K562 (cell line): ENCODE measurements around the gene MAPKAPK2. TPM values are rescaled to one million over a fixed set of nuclear protein-coding genes. Genes with fewer than 3 reads are reported as not detected.
A peak's percentile ranks its signal among the peaks of the same experiment; 100 is the strongest.

Experiments
- ATF3 ChIP-seq, 2 experiments: fragments of 450-650 bp in 1 of 2; sonication (generic) in 1 of 2; formaldehyde crosslinking in 1 of 2; IDR thresholded peaks in 1 of 2; conservative IDR thresholded peaks in 1 of 2; 2 replicates each; pipeline versions ENCODE4 v1.6.1 to v1.8.1; 2016 to 2023; ENCODE audit warnings: mild to moderate bottlenecking in 2 of 2, moderate library complexity in 2 of 2, inconsistent platforms in 1 of 2, missing genetic modification reagents in 1 of 2
- BRD9 ChIP-seq: fragments of 450-650 bp; IDR thresholded peaks from 2 replicates; pipeline ENCODE4 v1.6.1; 2018; ENCODE audit warnings: low read depth; ENCODE audit not compliant: partially characterized antibody
- CREBBP ChIP-seq: IDR thresholded peaks from one replicate; pipeline ENCODE4 v1.6.1; 2012; ENCODE audit warnings: low read depth, mild to moderate bottlenecking, control low read depth, inconsistent platforms, low read length
- CREM ChIP-seq: IDR thresholded peaks from 2 replicates; pipeline ENCODE4 v1.6.1; 2014; ENCODE audit warnings: antibody characterized with exemption, low read depth
- DMBX1 ChIP-seq: fragments of 250-450 bp; sonication (Bioruptor Pico); IDR thresholded peaks from 2 replicates; pipeline ENCODE4 v1.8.0; 2022; ENCODE audit warnings: inconsistent platforms, mild to moderate bottlenecking, moderate library complexity, borderline replicate concordance
- EGR1 ChIP-seq: fragments of 450-650 bp; conservative IDR thresholded peaks from 2 replicates; pipeline ENCODE4 v1.6.1; 2017; ENCODE audit warnings: mild to moderate bottlenecking
- EHMT2 ChIP-seq: fragments of 450-650 bp; IDR thresholded peaks from 2 replicates; pipeline ENCODE4 v1.6.1; 2018; ENCODE audit warnings: antibody characterized with exemption
- HDAC1 ChIP-seq, 2 experiments: fragments of 450-650 bp; IDR thresholded peaks; 2 replicates each; pipeline ENCODE4 v1.6.1; 2016 to 2017; ENCODE audit warnings: inconsistent platforms in 1 of 2, mild to moderate bottlenecking in 1 of 2, moderate library complexity in 1 of 2
- HSF4 ChIP-seq: fragments of 250-450 bp; sonication (Bioruptor Pico); IDR thresholded peaks from 2 replicates; pipeline ENCODE4 v2.1.2; 2022; ENCODE audit warnings: mild to moderate bottlenecking, moderate library complexity, borderline replicate concordance
- KLF6 ChIP-seq: fragments of 250-450 bp; sonication (Bioruptor Pico); IDR thresholded peaks from 2 replicates; pipeline ENCODE4 v1.4.0; 2020; ENCODE audit warnings: mild to moderate bottlenecking, moderate library complexity, borderline replicate concordance
- MAZ ChIP-seq, 2 experiments: fragments of 450-650 bp in 1 of 2; sonication (generic) in 1 of 2; formaldehyde crosslinking; IDR thresholded peaks in 1 of 2; conservative IDR thresholded peaks in 1 of 2; 2 replicates each; pipeline versions ENCODE4 v1.4.0 to v1.5.0; 2020; ENCODE audit warnings: mild to moderate bottlenecking in 1 of 2, missing genetic modification reagents in 1 of 2
- MCM7 ChIP-seq, 2 experiments: fragments of 450-650 bp; IDR thresholded peaks; 2 replicates each; pipeline ENCODE4 v1.6.1; 2016 to 2018
- POLR2A ChIP-seq: fragments of 450-650 bp; conservative IDR thresholded peaks from 2 replicates; pipeline ENCODE4 v1.6.1; 2016
- POLR2H ChIP-seq: IDR thresholded peaks from 2 replicates; pipeline ENCODE4 v1.6.1; 2016; ENCODE audit warnings: missing genetic modification characterization, low read depth, mild to moderate bottlenecking, control low read depth, missing compliant biosample characterization, moderate library complexity
- RFX7 ChIP-seq: fragments of 250-450 bp; sonication (Bioruptor Pico); IDR thresholded peaks from 2 replicates; pipeline ENCODE4 v1.5.1; 2021; ENCODE audit warnings: mild to moderate bottlenecking
- SMC3 ChIP-seq: conservative IDR thresholded peaks from 2 replicates; pipeline ENCODE4 v1.6.1; 2011; ENCODE audit warnings: low read depth, low read length, improper control_type of control experiment; ENCODE audit not compliant: insufficient read depth
- TSC22D4 ChIP-seq: fragments of 450-650 bp; IDR thresholded peaks from 2 replicates; pipeline ENCODE4 v1.6.1; 2016; ENCODE audit warnings: missing genetic modification characterization, missing biosample characterization, control low read depth
- XRCC3 ChIP-seq: fragments of 450-650 bp; IDR thresholded peaks from 2 replicates; pipeline ENCODE4 v1.6.1; 2017; ENCODE audit warnings: mild to moderate bottlenecking, moderate library complexity
- XRCC5 ChIP-seq: fragments of 200-400 bp; formaldehyde crosslinking; IDR thresholded peaks from 2 replicates; pipeline ENCODE4 v1.6.1; 2017; ENCODE audit warnings: low read depth, mild to moderate bottlenecking, low read length
- ZFP1 ChIP-seq: fragments of 450-650 bp; formaldehyde crosslinking; IDR thresholded peaks from 2 replicates; pipeline ENCODE4 v1.4.0; 2020; ENCODE audit warnings: mild to moderate bottlenecking, mixed read lengths
- ZNF76 ChIP-seq: fragments of 250-450 bp; sonication (Bioruptor Pico); IDR thresholded peaks from 2 replicates; pipeline ENCODE4 v1.4.0; 2020; ENCODE audit warnings: mild to moderate bottlenecking, moderate library complexity, borderline replicate concordance
- polyA plus RNA-seq, 8 experiments: library from polyadenylated mRNA; depleted of rRNA in 4 of 8; stranded (reverse) in 5 of 8; unstranded in 3 of 8; fragments of >200 nt; fragmentation: Nextera tagmentation in 2 of 8; fragmentation: Illumina TruSeq in 1 of 8; extraction: Ambion mirVana in 2 of 8; extraction: Trizol in 1 of 8; gene quantifications; 2 replicates each; pipeline versions ENCODE4 v1.2.1 to v1.2.3, GENCODE V29; 2011 to 2014; ENCODE audit warnings: inconsistent platforms in 1 of 8, missing spikeins in 1 of 8
- total RNA-seq, 7 experiments: library from RNA; depleted of rRNA in 6 of 7; stranded (reverse); fragments of >200 nt in 6 of 7; fragmentation: Illumina TruSeq in 2 of 7; extraction: Trizol in 2 of 7; gene quantifications; 2 replicates each; pipeline versions ENCODE4 v1.2.1 to v1.2.3, GENCODE V29; 2011 to 2021; ENCODE audit warnings: low replicate concordance in 1 of 7
- TF ChIP-seq, protein P1 (sequence below): fragments of 450-650 bp; IDR thresholded peaks from 2 replicates; pipeline ENCODE4 v1.6.1; 2016; ENCODE audit warnings: low read depth, mild to moderate bottlenecking, moderate library complexity
- TF ChIP-seq, protein P2 (sequence below): fragments of 450-650 bp; formaldehyde crosslinking; IDR thresholded peaks from 2 replicates; pipeline ENCODE4 v1.4.0; 2020; ENCODE audit warnings: mild to moderate bottlenecking, moderate library complexity
- TF ChIP-seq, protein P3 (sequence below), 3 experiments: IDR thresholded peaks in 2 of 3; conservative IDR thresholded peaks in 1 of 3; 2 replicates each; pipeline ENCODE4 v1.5.1; 2011 to 2012; ENCODE audit warnings: low read length in 3 of 3, mild to moderate bottlenecking in 3 of 3, control low read depth in 2 of 3, improper control_type of control experiment in 1 of 3, inconsistent platforms in 1 of 3, low read depth in 1 of 3, mixed read lengths in 1 of 3, moderate library complexity in 1 of 3; ENCODE audit not compliant: insufficient read depth in 2 of 3

Gene MAPKAPK2
- total and polyA plus RNA-seq, 9 of the 15 experiments (the other 6 are each of a cell fraction or from before 2014, with no cell fraction given), result 0.63 to 94.2 (median 52.1) TPM

GRCh38 chr1:206725109-206725963 lies 40.6 kb downstream of the MAPKAPK2 start (continued):
- 0 out of 2 replicates have a peak, but pooled peaks have one; percentile 28 for TF ChIP-seq SMC3
- TF ChIP-seq TSC22D4 (tag), result no peak
- TF ChIP-seq CREM, result no peak
- TF ChIP-seq DMBX1 (CRISPR knock-in tag), result no peak
- TF ChIP-seq, protein P1, sequence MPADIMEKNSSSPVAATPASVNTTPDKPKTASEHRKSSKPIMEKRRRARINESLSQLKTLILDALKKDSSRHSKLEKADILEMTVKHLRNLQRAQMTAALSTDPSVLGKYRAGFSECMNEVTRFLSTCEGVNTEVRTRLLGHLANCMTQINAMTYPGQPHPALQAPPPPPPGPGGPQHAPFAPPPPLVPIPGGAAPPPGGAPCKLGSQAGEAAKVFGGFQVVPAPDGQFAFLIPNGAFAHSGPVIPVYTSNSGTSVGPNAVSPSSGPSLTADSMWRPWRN, result no peak
- TF ChIP-seq BRD9, result no peak
- no peak for TF ChIP-seq XRCC5
- no peak for TF ChIP-seq HSF4 (CRISPR knock-in tag)
- TF ChIP-seq XRCC3, result no peak
- no peak for TF ChIP-seq ZNF76 (CRISPR knock-in tag)
- TF ChIP-seq ZFP1, result no peak
- TF ChIP-seq, protein P2, sequence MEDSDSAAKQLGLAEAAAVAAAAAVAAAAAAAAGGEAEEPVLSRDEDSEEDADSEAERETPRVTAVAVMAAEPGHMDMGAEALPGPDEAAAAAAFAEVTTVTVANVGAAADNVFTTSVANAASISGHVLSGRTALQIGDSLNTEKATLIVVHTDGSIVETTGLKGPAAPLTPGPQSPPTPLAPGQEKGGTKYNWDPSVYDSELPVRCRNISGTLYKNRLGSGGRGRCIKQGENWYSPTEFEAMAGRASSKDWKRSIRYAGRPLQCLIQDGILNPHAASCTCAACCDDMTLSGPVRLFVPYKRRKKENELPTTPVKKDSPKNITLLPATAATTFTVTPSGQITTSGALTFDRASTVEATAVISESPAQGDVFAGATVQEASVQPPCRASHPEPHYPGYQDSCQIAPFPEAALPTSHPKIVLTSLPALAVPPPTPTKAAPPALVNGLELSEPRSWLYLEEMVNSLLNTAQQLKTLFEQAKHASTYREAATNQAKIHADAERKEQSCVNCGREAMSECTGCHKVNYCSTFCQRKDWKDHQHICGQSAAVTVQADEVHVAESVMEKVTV (CRISPR knock-in tag), result 0 out of 2 replicates have a peak, but pooled peaks have one; percentile 21
- no peak for TF ChIP-seq POLR2A
- 0 out of 4 replicates have a peak, but pooled peaks of 1 of the 2 experiments have one; percentile 14 for TF ChIP-seq HDAC1 (IDR thresholded peaks at IDR 0.05)
- TF ChIP-seq, protein P3, sequence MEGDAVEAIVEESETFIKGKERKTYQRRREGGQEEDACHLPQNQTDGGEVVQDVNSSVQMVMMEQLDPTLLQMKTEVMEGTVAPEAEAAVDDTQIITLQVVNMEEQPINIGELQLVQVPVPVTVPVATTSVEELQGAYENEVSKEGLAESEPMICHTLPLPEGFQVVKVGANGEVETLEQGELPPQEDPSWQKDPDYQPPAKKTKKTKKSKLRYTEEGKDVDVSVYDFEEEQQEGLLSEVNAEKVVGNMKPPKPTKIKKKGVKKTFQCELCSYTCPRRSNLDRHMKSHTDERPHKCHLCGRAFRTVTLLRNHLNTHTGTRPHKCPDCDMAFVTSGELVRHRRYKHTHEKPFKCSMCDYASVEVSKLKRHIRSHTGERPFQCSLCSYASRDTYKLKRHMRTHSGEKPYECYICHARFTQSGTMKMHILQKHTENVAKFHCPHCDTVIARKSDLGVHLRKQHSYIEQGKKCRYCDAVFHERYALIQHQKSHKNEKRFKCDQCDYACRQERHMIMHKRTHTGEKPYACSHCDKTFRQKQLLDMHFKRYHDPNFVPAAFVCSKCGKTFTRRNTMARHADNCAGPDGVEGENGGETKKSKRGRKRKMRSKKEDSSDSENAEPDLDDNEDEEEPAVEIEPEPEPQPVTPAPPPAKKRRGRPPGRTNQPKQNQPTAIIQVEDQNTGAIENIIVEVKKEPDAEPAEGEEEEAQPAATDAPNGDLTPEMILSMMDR (IDR thresholded peaks at IDR 0.05 in 2 of 3, conservative IDR thresholded peaks at IDR 0.05 in 1 of 3; ENCODE audit: insufficient read depth in 2 of 3, low read depth in 1 of 3, low read length in 3 of 3), result peak; percentile 77 to 87 (median 82)
- TF ChIP-seq ATF3 (IDR thresholded peaks at IDR 0.05), result no peak
- TF ChIP-seq ATF3 (CRISPR knock-in tag; conservative IDR thresholded peaks at IDR 0.05), result 0 out of 2 replicates have a peak, but pooled peaks have one; percentile 44
- no peak for TF ChIP-seq RFX7 (CRISPR knock-in tag)
- TF ChIP-seq CREBBP, result no peak
- no peak for TF ChIP-seq EHMT2
- TF ChIP-seq POLR2H (tag), result no peak
- TF ChIP-seq KLF6, result no peak
- no peak for TF ChIP-seq MCM7 (IDR thresholded peaks at IDR 0.05)
- no peak for TF ChIP-seq EGR1
- TF ChIP-seq MAZ (CRISPR knock-in tag; conservative IDR thresholded peaks at IDR 0.05 in 1 of 2, IDR thresholded peaks at IDR 0.05 in 1 of 2), result no peak
